Upper lobe of right lung (tissue), 1 donor: ENCODE measurements around the gene MAGEA9B. TPM values are rescaled to one million over a fixed set of nuclear protein-coding genes. Genes with fewer than 3 reads are reported as not detected.

Experiments
- ATAC-seq: fragments of 200-7000 bp; cut with Tn5 transposase; one replicate; pipeline ENCODE4 v1.9.1; 2020; ENCODE audit warnings: mild to moderate bottlenecking, moderate library complexity
- DNase-seq: peaks from one replicate; pipeline ENCODE4 v3.0.0-alpha.2; 2020
- H3K27ac ChIP-seq: fragments of 200-600 bp; one replicate; pipeline ENCODE4 v1.8.0; 2022
- H3K27me3 ChIP-seq: fragments of 200-600 bp; one replicate; pipeline ENCODE4 v1.8.0; 2022; ENCODE audit warnings: mild to moderate bottlenecking
- H3K36me3 ChIP-seq: fragments of 200-600 bp; one replicate; pipeline ENCODE4 v1.8.0; 2022
- H3K4me1 ChIP-seq: fragments of 200-600 bp; one replicate; pipeline ENCODE4 v1.8.0; 2022
- H3K4me3 ChIP-seq: fragments of 200-600 bp; one replicate; pipeline ENCODE4 v1.8.0; 2022; ENCODE audit warnings: mild to moderate bottlenecking
- H3K9me3 ChIP-seq: fragments of 200-600 bp; one replicate; pipeline ENCODE4 v1.8.0; 2022
- intact Hi-C: fragments of 100-400 bp; cut with DNase I; formaldehyde crosslinking; loops from one replicate; pipeline ENCODE4 v1.11.0; 2022
- total RNA-seq: library from RNA; stranded (reverse); fragmentation: NEBNext Ultra II Directional; extraction: Animal tissue kit (Norgen Biotek cat#: 25700); gene quantifications from one replicate; pipeline ENCODE4 v1.2.1, GENCODE V29; 2021
- TF ChIP-seq, protein P1 (sequence below): fragments of 200-600 bp; IDR thresholded peaks from one replicate; pipeline ENCODE4 v1.8.0; 2022; ENCODE audit warnings: antibody characterized with exemption
- donor health status: DM: no; HTN: yes; CAD: no; lungs with severe emphysema.

MAGEA9B gene
- total RNA-seq, 1 donor from 2014 or later = not detected

DNA sequence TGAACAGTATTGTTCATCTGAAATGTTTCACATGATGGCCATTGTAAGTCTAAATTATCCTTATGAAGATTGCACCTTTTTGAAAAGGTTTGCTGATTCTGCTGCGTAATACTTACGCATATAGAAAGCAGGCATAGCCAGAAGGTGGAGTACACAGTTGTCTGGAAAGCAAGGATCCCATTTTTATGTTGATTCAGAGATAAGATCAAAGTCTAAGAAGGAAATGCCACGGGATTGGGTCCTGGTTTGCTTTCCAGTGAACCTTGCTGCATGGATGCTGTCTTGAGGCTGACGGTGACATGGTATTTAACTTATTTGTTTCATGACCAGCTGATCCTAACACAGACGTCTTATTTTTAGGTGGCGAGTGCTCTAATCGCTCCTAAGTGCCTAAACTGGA lies 15.5 kb downstream of the MAGEA9B start:
- ATAC-seq = no peak
- H3K36me3 ChIP-seq = no peaks in the 10 kb centered on the region
- H3K4me3 ChIP-seq = no peak overlapping the region
- no peak for DNase-seq
- H3K27ac ChIP-seq = no peak overlapping the region
- no peaks in the 10 kb centered on the region for H3K27me3 ChIP-seq
- H3K4me1 ChIP-seq = no peaks in the 10 kb centered on the region
- intact Hi-C loops = no loop called here
- TF ChIP-seq, protein P1, sequence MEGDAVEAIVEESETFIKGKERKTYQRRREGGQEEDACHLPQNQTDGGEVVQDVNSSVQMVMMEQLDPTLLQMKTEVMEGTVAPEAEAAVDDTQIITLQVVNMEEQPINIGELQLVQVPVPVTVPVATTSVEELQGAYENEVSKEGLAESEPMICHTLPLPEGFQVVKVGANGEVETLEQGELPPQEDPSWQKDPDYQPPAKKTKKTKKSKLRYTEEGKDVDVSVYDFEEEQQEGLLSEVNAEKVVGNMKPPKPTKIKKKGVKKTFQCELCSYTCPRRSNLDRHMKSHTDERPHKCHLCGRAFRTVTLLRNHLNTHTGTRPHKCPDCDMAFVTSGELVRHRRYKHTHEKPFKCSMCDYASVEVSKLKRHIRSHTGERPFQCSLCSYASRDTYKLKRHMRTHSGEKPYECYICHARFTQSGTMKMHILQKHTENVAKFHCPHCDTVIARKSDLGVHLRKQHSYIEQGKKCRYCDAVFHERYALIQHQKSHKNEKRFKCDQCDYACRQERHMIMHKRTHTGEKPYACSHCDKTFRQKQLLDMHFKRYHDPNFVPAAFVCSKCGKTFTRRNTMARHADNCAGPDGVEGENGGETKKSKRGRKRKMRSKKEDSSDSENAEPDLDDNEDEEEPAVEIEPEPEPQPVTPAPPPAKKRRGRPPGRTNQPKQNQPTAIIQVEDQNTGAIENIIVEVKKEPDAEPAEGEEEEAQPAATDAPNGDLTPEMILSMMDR = no peak
- H3K9me3 ChIP-seq = no peaks in the 10 kb centered on the region

DNA sequence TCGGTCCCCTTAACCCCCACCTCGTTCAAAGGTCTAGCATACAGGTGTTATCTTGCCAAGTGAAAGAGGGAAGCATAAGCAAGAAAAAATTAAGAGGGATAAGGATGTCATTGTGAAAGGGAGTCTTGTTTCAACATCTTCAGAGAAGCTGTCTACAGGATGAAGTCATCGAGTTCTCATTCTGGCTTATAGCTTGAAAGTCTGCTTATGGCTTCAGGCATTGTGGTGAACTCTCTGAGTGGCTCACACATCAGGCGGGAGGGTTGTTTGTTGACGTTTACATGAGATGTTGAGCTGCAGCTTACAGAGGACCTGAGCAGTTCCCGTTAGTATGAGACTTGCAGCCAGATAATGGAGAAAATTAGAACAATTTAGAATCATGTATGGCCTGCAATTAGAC lies 16.6 kb downstream of the MAGEA9B start:
- intact Hi-C loops = no loop called here
- DNase-seq (no peak), ATAC-seq (no peak)
- no peak overlapping the region for H3K27ac ChIP-seq
- H3K36me3 ChIP-seq = no peaks in the 10 kb centered on the region
- H3K4me1 ChIP-seq = no peaks in the 10 kb centered on the region
- no peaks in the 10 kb centered on the region for H3K27me3 ChIP-seq
- no peaks in the 10 kb centered on the region for H3K9me3 ChIP-seq
- TF ChIP-seq, protein P1 = no peak
- H3K4me3 ChIP-seq = no peak overlapping the region

DNA sequence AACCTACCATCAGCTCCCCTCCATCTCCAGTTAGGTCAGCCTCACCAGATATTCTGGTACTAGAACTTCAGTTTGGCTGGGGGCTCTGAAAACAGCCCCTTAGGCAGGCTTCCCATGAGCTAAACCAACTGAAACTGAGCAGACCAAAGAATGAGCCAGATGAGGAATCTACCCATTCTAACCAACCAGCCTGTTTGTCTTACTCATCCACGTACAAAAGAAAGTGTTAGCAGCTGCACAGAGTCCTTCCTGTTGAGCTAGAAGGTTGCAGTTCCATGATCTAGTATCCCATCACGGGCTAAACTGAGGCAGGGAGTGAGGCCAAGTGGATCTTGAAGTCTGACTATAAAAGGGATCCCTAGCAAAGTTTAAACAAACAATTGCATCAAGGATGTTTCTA lies 17.5 kb downstream of the MAGEA9B start:
- TF ChIP-seq, protein P1 = no peak
- ATAC-seq = no peak
- no peaks in the 10 kb centered on the region for H3K27me3 ChIP-seq
- no peak for DNase-seq
- intact Hi-C loops = no loop called here
- no peaks in the 10 kb centered on the region for H3K36me3 ChIP-seq
- H3K9me3 ChIP-seq = no peaks in the 10 kb centered on the region
- H3K4me1 ChIP-seq = no peaks in the 10 kb centered on the region
- H3K27ac ChIP-seq = no peak overlapping the region
- no peak overlapping the region for H3K4me3 ChIP-seq

DNA sequence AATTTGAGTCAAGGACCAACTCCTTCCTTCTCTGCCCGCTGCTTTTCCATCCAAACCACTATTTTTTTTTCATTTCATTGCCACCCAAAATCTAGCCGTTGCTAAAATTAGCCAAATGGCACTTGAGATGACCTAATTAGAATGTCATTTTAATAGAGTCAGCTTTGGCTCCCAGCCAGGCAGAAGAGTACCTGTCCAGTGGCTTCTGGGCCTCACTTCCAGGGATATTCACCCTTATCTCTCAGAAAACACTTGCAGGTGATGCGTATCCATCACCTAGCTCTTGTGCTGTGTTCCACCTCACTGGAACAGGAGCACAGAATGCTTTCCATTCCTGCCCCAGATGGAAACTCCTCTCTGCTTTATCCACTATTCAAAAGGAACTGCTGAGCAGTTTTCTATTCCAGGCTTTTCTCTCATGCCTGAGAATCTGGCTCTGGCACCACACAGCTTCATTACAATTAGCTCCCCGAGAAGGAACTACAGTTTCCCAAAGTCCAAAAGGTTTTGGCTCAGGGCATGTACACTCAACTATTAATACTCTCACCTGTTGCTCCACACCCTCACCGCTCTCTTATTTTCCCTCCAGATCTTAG lies 18.5 kb downstream of the MAGEA9B start:
- H3K27ac ChIP-seq = no peak overlapping the region
- no peaks in the 10 kb centered on the region for H3K36me3 ChIP-seq
- no peak overlapping the region for H3K4me3 ChIP-seq
- no peaks in the 10 kb centered on the region for H3K27me3 ChIP-seq
- TF ChIP-seq, protein P1 = no peak
- DNase-seq (no peak), ATAC-seq (no peak)
- H3K4me1 ChIP-seq = no peaks in the 10 kb centered on the region
- H3K9me3 ChIP-seq = no peaks in the 10 kb centered on the region
- intact Hi-C loops = no loop called here

DNA sequence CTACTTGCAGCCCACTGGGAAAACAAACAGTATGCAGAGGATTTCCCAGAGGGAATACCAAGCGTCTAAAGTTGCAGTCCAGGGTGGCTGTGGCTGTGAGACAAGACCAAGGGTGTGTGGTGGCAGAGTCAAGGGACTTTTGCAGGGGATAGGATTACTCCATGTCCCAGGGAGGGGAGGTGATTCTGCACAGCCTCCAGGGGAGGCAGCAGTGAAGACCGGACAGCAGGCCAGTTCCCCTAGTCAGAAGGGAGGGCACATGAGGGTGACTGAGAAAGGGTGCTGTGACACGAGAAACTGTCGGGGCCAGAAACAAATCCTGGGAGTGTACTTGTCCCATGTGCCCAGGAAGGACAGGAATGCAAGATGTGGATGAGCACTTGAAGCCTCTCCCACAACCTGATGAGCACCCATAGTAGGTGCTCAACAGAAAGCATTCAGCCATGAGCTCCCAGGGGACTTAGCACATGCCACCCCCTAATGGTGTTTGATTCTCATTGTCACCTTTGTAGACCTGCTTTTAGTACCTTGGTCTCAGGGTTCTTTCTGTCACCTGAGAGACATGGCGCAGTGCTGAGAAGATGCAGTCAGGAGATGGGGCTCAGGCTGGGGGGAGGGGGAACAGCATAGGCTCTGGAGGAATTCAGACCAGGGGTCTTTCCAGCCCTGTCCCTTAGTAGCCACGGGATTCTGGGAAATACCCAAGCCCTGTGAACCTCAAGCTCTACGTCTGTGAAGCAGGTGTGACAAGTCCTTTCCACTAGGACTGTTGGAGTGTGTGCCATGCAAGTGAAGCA lies 19.4 kb downstream of the MAGEA9B start:
- DNase-seq (no peak), ATAC-seq (no peak)
- Histone ChIP-seq H3K9me3 (no peaks in the 10 kb centered on the region), H3K4me1 (no peaks in the 10 kb centered on the region), H3K27ac (no peak overlapping the region), H3K36me3 (no peaks in the 10 kb centered on the region), H3K27me3 (no peaks in the 10 kb centered on the region), H3K4me3 (no peak overlapping the region)
- intact Hi-C loops = no loop called here
- TF ChIP-seq, protein P1 = no peak
